BLaER1 (cell line): ENCODE data around the gene FCRL2.

Experiments used
- H3K27ac ChIP-seq: shearing (Covaris generic); formaldehyde crosslinking; 2 replicates; pipeline ENCODE4 v1.8.1; 2022
- H3K27me3 ChIP-seq: shearing (Covaris generic); formaldehyde crosslinking; 2 replicates; pipeline ENCODE4 v1.8.1; 2022
- H3K36me3 ChIP-seq: shearing (Covaris generic); formaldehyde crosslinking; 2 replicates; pipeline ENCODE4 v1.8.1; 2022
- H3K4me1 ChIP-seq: shearing (Covaris generic); formaldehyde crosslinking; 2 replicates; pipeline ENCODE4 v1.8.1; 2022
- H3K4me2 ChIP-seq: shearing (Covaris generic); formaldehyde crosslinking; 2 replicates; pipeline ENCODE4 v1.8.1; 2022
- H3K4me3 ChIP-seq: shearing (Covaris generic); formaldehyde crosslinking; 2 replicates; pipeline ENCODE4 v1.8.1; 2022
- H3K9ac ChIP-seq: shearing (Covaris generic); formaldehyde crosslinking; 2 replicates; pipeline ENCODE4 v1.8.1; 2022
- H3K9me3 ChIP-seq: shearing (Covaris generic); formaldehyde crosslinking; 2 replicates; pipeline ENCODE4 v1.8.1; 2022
- H4K20me1 ChIP-seq: shearing (Covaris generic); formaldehyde crosslinking; 2 replicates; pipeline ENCODE4 v1.8.1; 2022
- Cebpa-rat ChIP-seq: shearing (Covaris generic); IDR thresholded peaks from 2 replicates; pipeline ENCODE4 v1.8.1; 2022

FCRL2 gene

GRCh38 chr1:157697781-157698569 lies 79.0 kb downstream of the FCRL2 start:
- no peaks in the 10 kb centered on the region for H3K4me1 ChIP-seq
- no peak overlapping the region for H3K27ac ChIP-seq
- TF ChIP-seq Cebpa-rat, result no peak
- H4K20me1 ChIP-seq, result no peaks in the 10 kb centered on the region
- no peak overlapping the region for H3K9ac ChIP-seq
- no peaks in the 10 kb centered on the region for H3K36me3 ChIP-seq
- no peaks in the 10 kb centered on the region for H3K27me3 ChIP-seq
- H3K4me2 ChIP-seq, result no peak overlapping the region
- no peak overlapping the region for H3K4me3 ChIP-seq
- H3K9me3 ChIP-seq, result no peaks in the 10 kb centered on the region

DNA sequence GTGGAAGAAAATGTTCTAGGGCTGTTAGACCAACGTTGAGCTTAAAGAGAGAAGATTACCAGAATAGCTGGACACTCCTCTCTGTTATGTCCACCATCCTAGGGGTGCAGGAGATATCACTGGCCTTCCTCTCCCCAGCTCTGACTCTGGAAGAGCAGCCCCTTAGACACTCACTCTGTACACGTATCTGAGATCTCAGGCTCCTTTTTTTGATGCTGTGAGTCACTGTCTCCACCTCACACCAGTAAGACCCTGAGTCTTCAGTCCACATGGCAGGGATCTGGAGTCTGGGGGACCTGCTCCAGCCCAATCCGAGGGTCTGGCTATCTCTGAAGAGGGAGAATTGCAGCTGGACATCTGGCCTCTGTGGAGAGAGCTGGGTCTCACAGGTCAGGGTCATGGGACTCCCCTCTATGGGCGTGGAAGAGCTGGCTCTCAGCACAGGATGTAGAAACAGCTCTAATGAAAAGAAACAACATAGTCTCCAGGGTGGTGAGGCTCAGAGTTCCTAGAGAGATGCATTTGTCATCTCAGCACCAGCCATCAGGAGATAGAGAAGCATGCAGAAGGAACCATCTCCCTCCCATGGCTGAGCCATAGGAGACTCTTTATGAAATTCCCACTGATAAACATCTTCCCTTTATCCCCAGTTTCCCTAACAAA lies 79.8 kb downstream of the FCRL2 start:
- no peak overlapping the region for H3K27ac ChIP-seq
- H3K9ac ChIP-seq, result no peak overlapping the region
- H3K9me3 ChIP-seq, result no peaks in the 10 kb centered on the region
- no peaks in the 10 kb centered on the region for H3K36me3 ChIP-seq
- no peaks in the 10 kb centered on the region for H4K20me1 ChIP-seq
- H3K27me3 ChIP-seq, result no peaks in the 10 kb centered on the region
- no peak overlapping the region for H3K4me3 ChIP-seq
- no peak for TF ChIP-seq Cebpa-rat
- H3K4me1 ChIP-seq, result no peaks in the 10 kb centered on the region
- H3K4me2 ChIP-seq, result no peak overlapping the region
